ENCODE measurements around the gene ITPR1.

ITPR1 gene

GRCh38 chr3:4680227-4680691 is 187.1 kb downstream of the ITPR1 start:
- H3K27ac ChIP-seq (ENCODE audit: insufficient read depth, low read depth, low read length, poor library complexity, severe bottlenecking): no peak overlapping the region
- no peaks in the 10 kb centered on the region for H3K36me3 ChIP-seq (ENCODE audit: control insufficient read depth, insufficient read depth, low read length)
- no peak overlapping the region for H3K4me3 ChIP-seq (ENCODE audit: insufficient read depth, low read depth, low read length)
- no peaks in the 10 kb centered on the region for H3K27me3 ChIP-seq (ENCODE audit: control insufficient read depth, insufficient read depth, low read length, poor library complexity, severe bottlenecking)
- H3K9me3 ChIP-seq (ENCODE audit: control insufficient read depth, low read length): no peaks in the 10 kb centered on the region
- 95 to 98% methylated on average over 3 of the region's 3 CpGs for WGBS, 2 experiments
- no peaks in the 10 kb centered on the region for H3K4me1 ChIP-seq (ENCODE audit: control insufficient read depth, insufficient read depth, low read length)

- Histone ChIP-seq H3K4me3 (ENCODE audit: insufficient read depth, low read depth, low read length) (no peak overlapping the region), H3K4me1 (ENCODE audit: control insufficient read depth, insufficient read depth, low read length) (no peaks in the 10 kb centered on the region), H3K27ac (ENCODE audit: insufficient read depth, low read depth, low read length, poor library complexity, severe bottlenecking) (no peak overlapping the region), H3K27me3 (ENCODE audit: control insufficient read depth, insufficient read depth, low read length, poor library complexity, severe bottlenecking) (no peaks in the 10 kb centered on the region), H3K9me3 (ENCODE audit: control insufficient read depth, low read length) (no peaks in the 10 kb centered on the region), H3K36me3 (ENCODE audit: control insufficient read depth, insufficient read depth, low read length) (no peaks in the 10 kb centered on the region)
- 87 to 100% methylated on average over 1 to 2 of the region's 2 CpGs for WGBS, 2 experiments
Measured at GRCh38 chr3:4680871-4681300, 187.7 kb downstream of the ITPR1 start.

DNA sequence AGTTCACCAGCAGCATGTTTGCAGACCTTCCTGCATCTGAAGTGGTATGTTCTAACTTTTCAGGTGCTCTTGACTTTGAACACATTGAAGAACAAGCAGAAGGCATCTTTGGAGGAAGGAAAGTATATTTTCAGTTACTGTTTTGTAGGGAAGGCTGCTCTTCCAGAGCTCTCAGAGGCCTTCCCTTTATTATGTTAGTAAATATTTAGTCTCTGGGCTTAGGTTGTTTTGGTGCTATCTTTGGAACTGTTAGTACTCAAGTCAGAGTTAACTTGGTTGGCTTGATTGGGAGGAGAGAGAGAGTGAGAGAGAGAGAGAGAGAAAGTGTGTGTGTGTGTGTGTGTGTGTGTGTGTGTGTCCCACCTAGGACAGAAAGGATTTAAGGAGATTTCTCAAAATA is 188.2 kb downstream of the ITPR1 start:
- H3K9me3 ChIP-seq (ENCODE audit: control insufficient read depth, low read length): no peaks in the 10 kb centered on the region
- no peaks in the 10 kb centered on the region for H3K4me1 ChIP-seq (ENCODE audit: control insufficient read depth, insufficient read depth, low read length)
- H3K27ac ChIP-seq (ENCODE audit: insufficient read depth, low read depth, low read length, poor library complexity, severe bottlenecking): no peak overlapping the region
- no peaks in the 10 kb centered on the region for H3K36me3 ChIP-seq (ENCODE audit: control insufficient read depth, insufficient read depth, low read length)
- no peak overlapping the region for H3K4me3 ChIP-seq (ENCODE audit: insufficient read depth, low read depth, low read length)
- H3K27me3 ChIP-seq (ENCODE audit: control insufficient read depth, insufficient read depth, low read length, poor library complexity, severe bottlenecking): no peaks in the 10 kb centered on the region

- Histone ChIP-seq H3K4me1 (ENCODE audit: control insufficient read depth, insufficient read depth, low read length) (no peaks in the 10 kb centered on the region), H3K9me3 (ENCODE audit: control insufficient read depth, low read length) (no peaks in the 10 kb centered on the region), H3K36me3 (ENCODE audit: control insufficient read depth, insufficient read depth, low read length) (no peaks in the 10 kb centered on the region), H3K27ac (ENCODE audit: insufficient read depth, low read depth, low read length, poor library complexity, severe bottlenecking) (no peak overlapping the region), H3K4me3 (ENCODE audit: insufficient read depth, low read depth, low read length) (no peak overlapping the region), H3K27me3 (ENCODE audit: control insufficient read depth, insufficient read depth, low read length, poor library complexity, severe bottlenecking) (no peaks in the 10 kb centered on the region)
- 94 to 100% methylated on average over 1 of the region's 1 CpG for WGBS, 2 experiments
Measured at GRCh38 chr3:4684117-4684516, 191.0 kb downstream of the ITPR1 start.

- no peaks in the 10 kb centered on the region for H3K9me3 ChIP-seq (ENCODE audit: control insufficient read depth, low read length)
- no peaks in the 10 kb centered on the region for H3K36me3 ChIP-seq (ENCODE audit: control insufficient read depth, insufficient read depth, low read length)
- no peak overlapping the region for H3K4me3 ChIP-seq (ENCODE audit: insufficient read depth, low read depth, low read length)
- no peaks in the 10 kb centered on the region for H3K27me3 ChIP-seq (ENCODE audit: control insufficient read depth, insufficient read depth, low read length, poor library complexity, severe bottlenecking)
- no peaks in the 10 kb centered on the region for H3K4me1 ChIP-seq (ENCODE audit: control insufficient read depth, insufficient read depth, low read length)
- no peak overlapping the region for H3K27ac ChIP-seq (ENCODE audit: insufficient read depth, low read depth, low read length, poor library complexity, severe bottlenecking)
- WGBS, 2 experiments: 89 to 93% methylated on average over 10 of the region's 10 CpGs
Measured at GRCh38 chr3:4684976-4685375, 191.8 kb downstream of the ITPR1 start.

DNA sequence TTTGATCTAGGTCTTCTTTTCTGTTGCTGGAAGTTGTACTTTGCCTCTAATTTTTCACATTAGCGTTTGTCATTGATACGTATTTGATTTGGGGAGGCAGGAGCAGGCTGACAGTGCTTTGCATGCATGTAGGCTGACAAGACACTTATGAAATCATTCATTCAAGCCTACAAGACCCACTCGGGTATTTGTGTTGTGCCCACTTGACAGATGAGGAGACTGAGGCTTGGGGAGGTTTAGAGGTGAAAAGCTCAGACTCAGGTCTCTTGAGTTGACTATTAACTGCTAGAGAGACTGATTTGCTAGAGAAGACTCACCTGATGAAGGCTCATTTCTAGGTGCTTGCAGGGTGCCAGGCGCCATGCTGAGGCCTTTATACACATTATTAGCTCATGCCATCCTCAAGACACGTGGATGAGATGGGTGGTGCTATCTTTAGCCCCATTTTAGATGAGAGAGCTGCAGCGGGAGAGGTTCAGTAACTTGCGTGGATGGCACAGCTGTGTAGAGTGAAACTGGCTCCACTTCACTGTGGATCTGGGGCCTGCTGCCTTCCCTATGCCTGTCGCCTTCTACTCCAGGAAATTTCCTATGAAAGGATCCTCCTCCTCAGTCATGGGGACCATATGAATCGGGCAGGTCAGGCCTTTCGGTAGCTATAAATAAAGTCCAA is 192.7 kb downstream of the ITPR1 start:
- H3K27ac ChIP-seq (ENCODE audit: insufficient read depth, low read depth, low read length, poor library complexity, severe bottlenecking): no peak overlapping the region
- H3K27me3 ChIP-seq (ENCODE audit: control insufficient read depth, insufficient read depth, low read length, poor library complexity, severe bottlenecking): no peaks in the 10 kb centered on the region
- no peak overlapping the region for H3K4me3 ChIP-seq (ENCODE audit: insufficient read depth, low read depth, low read length)
- H3K9me3 ChIP-seq (ENCODE audit: control insufficient read depth, low read length): no peaks in the 10 kb centered on the region
- no peaks in the 10 kb centered on the region for H3K36me3 ChIP-seq (ENCODE audit: control insufficient read depth, insufficient read depth, low read length)
- 84 to 86% methylated on average over 10 of the region's 10 CpGs for WGBS, 2 experiments
- no peaks in the 10 kb centered on the region for H3K4me1 ChIP-seq (ENCODE audit: control insufficient read depth, insufficient read depth, low read length)

DNA sequence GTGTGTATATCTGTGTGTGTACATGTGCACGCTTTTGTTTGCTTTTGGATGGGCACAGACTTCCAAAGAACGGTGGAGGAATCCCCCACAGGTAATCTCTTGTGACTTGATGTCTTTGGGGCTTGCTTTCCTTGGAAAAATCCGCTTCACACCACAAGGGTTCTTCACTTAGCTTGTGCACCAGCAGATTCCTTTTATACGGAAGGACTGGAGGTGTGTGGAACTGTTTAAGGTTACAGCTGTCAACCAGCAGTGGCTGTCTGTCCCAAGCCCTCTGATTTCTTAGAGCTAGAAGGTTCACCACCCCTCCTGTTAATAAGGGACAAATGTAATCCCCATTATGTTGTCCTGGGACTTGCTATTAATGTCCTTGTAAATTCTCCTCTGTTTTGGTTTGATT is 193.5 kb downstream of the ITPR1 start:
- H3K27ac ChIP-seq (ENCODE audit: insufficient read depth, low read depth, low read length, poor library complexity, severe bottlenecking): no peak overlapping the region
- H3K4me1 ChIP-seq (ENCODE audit: control insufficient read depth, insufficient read depth, low read length): no peaks in the 10 kb centered on the region
- no peak overlapping the region for H3K4me3 ChIP-seq (ENCODE audit: insufficient read depth, low read depth, low read length)
- H3K36me3 ChIP-seq (ENCODE audit: control insufficient read depth, insufficient read depth, low read length): no peaks in the 10 kb centered on the region
- 90 to 92% methylated on average over 4 of the region's 4 CpGs for WGBS, 2 experiments
- H3K27me3 ChIP-seq (ENCODE audit: control insufficient read depth, insufficient read depth, low read length, poor library complexity, severe bottlenecking): no peaks in the 10 kb centered on the region
- no peaks in the 10 kb centered on the region for H3K9me3 ChIP-seq (ENCODE audit: control insufficient read depth, low read length)

DNA sequence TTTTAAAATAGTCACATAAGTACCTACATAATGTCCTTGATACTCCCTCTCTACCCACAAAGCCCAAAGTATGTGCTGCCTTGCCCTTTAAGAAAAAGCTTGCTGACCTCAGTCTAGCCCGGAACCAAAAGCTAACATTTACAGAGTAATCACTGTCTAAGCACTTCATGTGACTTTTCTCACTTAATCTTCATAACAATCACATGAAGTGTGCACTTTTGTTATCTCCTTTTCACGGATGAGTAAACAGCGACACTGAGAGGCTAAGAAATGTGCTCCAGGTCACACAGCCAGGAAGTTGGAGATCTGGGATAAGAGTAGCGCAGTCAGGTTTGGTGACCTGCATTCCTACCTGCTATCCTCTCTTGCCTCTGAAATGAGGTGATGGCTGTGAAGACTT is 194.0 kb downstream of the ITPR1 start:
- 77 to 86% methylated on average over 4 of the region's 4 CpGs for WGBS, 2 experiments
- Histone ChIP-seq H3K4me1 (ENCODE audit: control insufficient read depth, insufficient read depth, low read length) (no peaks in the 10 kb centered on the region), H3K36me3 (ENCODE audit: control insufficient read depth, insufficient read depth, low read length) (no peaks in the 10 kb centered on the region), H3K4me3 (ENCODE audit: insufficient read depth, low read depth, low read length) (no peak overlapping the region), H3K27ac (ENCODE audit: insufficient read depth, low read depth, low read length, poor library complexity, severe bottlenecking) (no peak overlapping the region), H3K9me3 (ENCODE audit: control insufficient read depth, low read length) (no peaks in the 10 kb centered on the region), H3K27me3 (ENCODE audit: control insufficient read depth, insufficient read depth, low read length, poor library complexity, severe bottlenecking) (no peaks in the 10 kb centered on the region)

- Histone ChIP-seq H3K4me3 (ENCODE audit: insufficient read depth, low read depth, low read length) (no peak overlapping the region), H3K36me3 (ENCODE audit: control insufficient read depth, insufficient read depth, low read length) (no peaks in the 10 kb centered on the region), H3K27me3 (ENCODE audit: control insufficient read depth, insufficient read depth, low read length, poor library complexity, severe bottlenecking) (no peaks in the 10 kb centered on the region), H3K9me3 (ENCODE audit: control insufficient read depth, low read length) (no peaks in the 10 kb centered on the region), H3K4me1 (ENCODE audit: control insufficient read depth, insufficient read depth, low read length) (no peaks in the 10 kb centered on the region), H3K27ac (ENCODE audit: insufficient read depth, low read depth, low read length, poor library complexity, severe bottlenecking) (no peak overlapping the region)
- 71 to 79% methylated on average over 5 of the region's 5 CpGs for WGBS, 2 experiments
Measured at GRCh38 chr3:4687596-4687995, 194.4 kb downstream of the ITPR1 start.

DNA sequence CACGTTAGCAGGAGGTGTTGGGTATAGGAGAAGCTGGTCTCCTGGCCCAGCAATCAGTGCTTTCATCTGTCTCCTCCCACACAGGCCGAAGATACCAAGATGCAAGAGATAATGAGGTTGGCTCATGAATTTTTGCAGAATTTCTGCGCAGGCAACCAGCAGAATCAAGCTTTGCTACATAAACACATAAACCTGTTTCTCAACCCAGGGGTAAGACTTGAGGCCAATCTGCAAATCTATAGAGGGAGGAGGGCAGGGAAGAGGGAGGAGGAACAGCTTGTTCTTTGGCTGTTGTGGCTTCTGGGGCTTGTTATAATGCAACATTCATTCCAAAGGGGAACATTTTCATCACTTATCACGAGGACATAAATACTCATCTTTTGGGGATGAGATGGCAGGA is 195.3 kb downstream of the ITPR1 start:
- Histone ChIP-seq H3K27me3 (ENCODE audit: control insufficient read depth, insufficient read depth, low read length, poor library complexity, severe bottlenecking) (no peaks in the 10 kb centered on the region), H3K27ac (ENCODE audit: insufficient read depth, low read depth, low read length, poor library complexity, severe bottlenecking) (no peak overlapping the region), H3K4me3 (ENCODE audit: insufficient read depth, low read depth, low read length) (no peak overlapping the region), H3K9me3 (ENCODE audit: control insufficient read depth, low read length) (no peaks in the 10 kb centered on the region), H3K4me1 (ENCODE audit: control insufficient read depth, insufficient read depth, low read length) (no peaks in the 10 kb centered on the region), H3K36me3 (ENCODE audit: control insufficient read depth, insufficient read depth, low read length) (no peaks in the 10 kb centered on the region)
- WGBS, 2 experiments: 83 to 95% methylated on average over 3 to 4 of the region's 4 CpGs

DNA sequence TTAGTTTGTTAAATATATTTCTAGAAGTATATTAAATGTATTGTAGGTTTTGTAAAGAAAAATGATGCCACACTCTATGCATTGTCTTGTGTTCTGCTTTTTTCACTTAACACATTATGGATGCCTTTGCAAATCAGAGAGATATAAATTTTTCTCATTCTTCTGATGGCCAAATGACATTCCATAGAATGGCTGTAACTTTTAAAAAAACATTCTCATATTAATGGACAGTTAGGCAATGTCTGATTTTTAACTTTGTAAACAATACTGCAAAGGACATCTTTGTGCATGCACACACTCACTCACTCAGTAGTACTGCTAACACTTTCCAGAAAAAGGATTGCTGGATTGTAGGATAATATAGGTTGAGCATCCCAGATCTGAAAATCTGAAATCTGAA is 195.9 kb downstream of the ITPR1 start:
- no peaks in the 10 kb centered on the region for H3K36me3 ChIP-seq (ENCODE audit: control insufficient read depth, insufficient read depth, low read length)
- no peaks in the 10 kb centered on the region for H3K9me3 ChIP-seq (ENCODE audit: control insufficient read depth, low read length)
- no peaks in the 10 kb centered on the region for H3K4me1 ChIP-seq (ENCODE audit: control insufficient read depth, insufficient read depth, low read length)
- H3K27ac ChIP-seq (ENCODE audit: insufficient read depth, low read depth, low read length, poor library complexity, severe bottlenecking): no peak overlapping the region
- H3K4me3 ChIP-seq (ENCODE audit: insufficient read depth, low read depth, low read length): no peak overlapping the region
- no peaks in the 10 kb centered on the region for H3K27me3 ChIP-seq (ENCODE audit: control insufficient read depth, insufficient read depth, low read length, poor library complexity, severe bottlenecking)

Data from ectodermal cell (in vitro differentiated cells).